GM12874 (cell line): ENCODE results near the gene RABGEF1.

ENCODE experiments used
- CTCF ChIP-seq: IDR thresholded peaks from 2 replicates; pipeline ENCODE4 v1.5.1; 2011; ENCODE audit warnings: low read depth, mild to moderate bottlenecking, control low read depth, low read length, moderate library complexity; ENCODE audit not compliant: insufficient read depth

Gene RABGEF1

GRCh38 chr7:66700633-66701131 lies 39.9 kb upstream of the RABGEF1 start:
- TF ChIP-seq CTCF, result no peak

GRCh38 chr7:66707825-66708224 lies 32.7 kb upstream of the RABGEF1 start:
- TF ChIP-seq CTCF, result no peak

GRCh38 chr7:66713687-66714086 lies 26.8 kb upstream of the RABGEF1 start:
- TF ChIP-seq CTCF, result no peak

GRCh38 chr7:66720561-66720960 lies 20.0 kb upstream of the RABGEF1 start:
- TF ChIP-seq CTCF, result no peak

- no peak for TF ChIP-seq CTCF
Observed at GRCh38 chr7:66725843-66726242, 14.7 kb upstream of the RABGEF1 start.

GRCh38 chr7:66727058-66727457 lies 13.5 kb upstream of the RABGEF1 start:
- TF ChIP-seq CTCF, result no peak

- no peak for TF ChIP-seq CTCF
Observed at GRCh38 chr7:66728571-66728970, 12.0 kb upstream of the RABGEF1 start.
